Mesendoderm (in vitro differentiated cells): ENCODE data around the gene FKBP2.

Source experiments
- DNase-seq: peaks from one replicate; pipeline ENCODE4 v3.0.0; 2013
- H2AK5ac ChIP-seq: 2 replicates; pipeline ENCODE4 v1.6.1; 2013; ENCODE audit warnings: low read length, inconsistent platforms
- H2BK120ac ChIP-seq: 2 replicates; pipeline ENCODE4 v1.6.1; 2013; ENCODE audit warnings: low read depth, mild to moderate bottlenecking, low read length, moderate library complexity, mixed read lengths
- H2BK15ac ChIP-seq: replicated peaks from 2 replicates; pipeline ENCODE4 v1.6.1; 2013; ENCODE audit warnings: low read depth, mild to moderate bottlenecking, moderate library complexity
- H2BK5ac ChIP-seq: 2 replicates; pipeline ENCODE4 v1.6.1; 2013; ENCODE audit warnings: low read length, inconsistent platforms
- H3K18ac ChIP-seq: 2 replicates; pipeline ENCODE4 v1.6.1; 2013; ENCODE audit warnings: mild to moderate bottlenecking, low read length, mixed read lengths
- H3K23ac ChIP-seq: one replicate; pipeline ENCODE4 v1.6.1; 2013; ENCODE audit warnings: low read length
- H3K27ac ChIP-seq: 2 replicates; pipeline ENCODE4 v1.5.1; 2013; ENCODE audit warnings: low read depth, mild to moderate bottlenecking, inconsistent platforms, low read length, moderate library complexity
- H3K27me3 ChIP-seq: 2 replicates; pipeline ENCODE4 v1.6.1; 2013; ENCODE audit warnings: low read length, control low read depth, mild to moderate bottlenecking, inconsistent platforms; ENCODE audit not compliant: insufficient read depth, poor library complexity
- H3K36me3 ChIP-seq: 2 replicates; pipeline ENCODE4 v1.6.1; 2013; ENCODE audit warnings: low read length, inconsistent platforms; ENCODE audit not compliant: control insufficient read depth, insufficient read depth
- H3K4ac ChIP-seq: one replicate; pipeline ENCODE4 v1.6.1; 2013; ENCODE audit warnings: low read depth, mild to moderate bottlenecking, low read length, moderate library complexity
- H3K4me1 ChIP-seq: 2 replicates; pipeline ENCODE4 v1.6.1; 2013; ENCODE audit warnings: low read depth, low read length, inconsistent platforms; ENCODE audit not compliant: control insufficient read depth
- H3K4me2 ChIP-seq: 2 replicates; pipeline ENCODE4 v1.6.1; 2013; ENCODE audit warnings: low read length
- H3K4me3 ChIP-seq: 2 replicates; pipeline ENCODE4 v1.5.1; 2013; ENCODE audit warnings: mild to moderate bottlenecking, low read length
- H3K56ac ChIP-seq: one replicate; pipeline ENCODE4 v1.6.1; 2013; ENCODE audit warnings: low read length
- H3K79me1 ChIP-seq: 2 replicates; pipeline ENCODE4 v1.6.1; 2013; ENCODE audit warnings: low read length, inconsistent platforms
- H3K79me2 ChIP-seq: 2 replicates; pipeline ENCODE4 v1.6.1; 2013; ENCODE audit warnings: mild to moderate bottlenecking, low read length; ENCODE audit not compliant: control insufficient read depth, insufficient read depth
- H3K9ac ChIP-seq: 2 replicates; pipeline ENCODE4 v1.6.1; 2013; ENCODE audit warnings: low read length, inconsistent platforms
- H4K5ac ChIP-seq: one replicate; pipeline ENCODE4 v1.6.1; 2013; ENCODE audit warnings: low read length
- H4K8ac ChIP-seq: one replicate; pipeline ENCODE4 v1.6.1; 2013; ENCODE audit warnings: low read depth, mild to moderate bottlenecking, control low read depth, low read length, moderate library complexity
- WGBS: extraction: QIAGEN DNeasy Blood & Tissue Kit; methylation state at CpG from one replicate; pipeline ENCODE4 v1.1.7; 2013; ENCODE audit warnings: low lambda C conversion rate, missing lambda C conversion rate; ENCODE audit not compliant: insufficient coverage; ENCODE audit errors: extremely low coverage; 5-methylcytosine and 5-hydroxymethylcytosine counted together

Gene FKBP2

GRCh38 chr11:64230171-64230984, 10.5 kb upstream of the FKBP2 start, which contains the start of gene DNAJC4:
Gene DNAJC4, plus strand, starts transcription at chr11:64230548. Its CDS starts 307 bp downstream, at chr11:64230855.
- H3K27me3 ChIP-seq = no peaks in the 10 kb centered on the region
- H4K8ac ChIP-seq = no peak within 1 kb of the TSS
- no peaks in the 10 kb centered on the region for H3K79me2 ChIP-seq
- peak within 1 kb of the TSS; percentile 44 for H3K27ac ChIP-seq
- no peaks in the 10 kb centered on the region for H3K36me3 ChIP-seq
- peaks cover 4% of the 10 kb centered on the region for H3K79me1 ChIP-seq
- H3K18ac ChIP-seq = peak within 1 kb of the TSS; percentile 70
- peak within 1 kb of the TSS; percentile 91 for H3K9ac ChIP-seq
- peak within 1 kb of the TSS; percentile 67 for H2BK5ac ChIP-seq
- H3K4me3 ChIP-seq = peak within 1 kb of the TSS; percentile 79
- no peak within 1 kb of the TSS for H2BK120ac ChIP-seq
- no peak within 1 kb of the TSS for H3K23ac ChIP-seq
- H3K4me2 ChIP-seq = peak within 1 kb of the TSS; percentile 96
- no CpG with 5 or more reads among the region's 62 CpGs for WGBS
- H3K4me1 ChIP-seq = peaks cover 6% of the 10 kb centered on the region
- H3K4ac ChIP-seq = no peak within 1 kb of the TSS
- H3K56ac ChIP-seq = peak within 1 kb of the TSS; percentile 93
- no peak within 1 kb of the TSS for H2BK15ac ChIP-seq
- DNase-seq = peak; percentile 97
- no peak within 1 kb of the TSS for H2AK5ac ChIP-seq
- no peak within 1 kb of the TSS for H4K5ac ChIP-seq

DNA sequence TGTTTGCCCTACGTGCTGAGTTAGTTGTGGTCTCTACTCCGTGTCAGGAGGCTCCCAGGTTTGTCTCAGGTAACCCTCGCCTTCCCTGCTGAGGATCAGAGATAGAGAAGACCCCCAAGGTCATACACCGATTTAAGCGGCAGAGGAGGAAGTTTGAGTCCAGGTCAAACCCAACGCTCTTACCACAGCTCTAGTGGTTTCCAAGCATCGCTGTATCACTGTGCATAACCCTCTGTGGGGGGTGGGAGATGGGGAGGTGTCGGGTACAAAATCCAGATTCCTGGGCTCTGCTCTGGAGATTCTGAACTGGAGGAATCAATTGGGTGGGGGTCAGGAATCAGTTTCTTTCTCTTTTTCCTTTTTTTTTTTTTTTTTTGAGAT, 9.9 kb upstream of the FKBP2 start:
- Histone ChIP-seq H3K4me1 (peaks cover 6% of the 10 kb centered on the region), H2BK15ac (no peak overlapping the region), H2AK5ac (no peak overlapping the region), H3K18ac (peak overlapping the region; percentile 70), H3K4me3 (peak overlapping the region; percentile 79), H2BK120ac (no peak overlapping the region), H3K27ac (peak overlapping the region; percentile 44), H3K4ac (no peak overlapping the region), H3K9ac (peak overlapping the region; percentile 91), H4K5ac (no peak overlapping the region), H3K56ac (peak overlapping the region; percentile 93), H3K4me2 (peak overlapping the region; percentile 96), H2BK5ac (no peak overlapping the region), H3K79me2 (no peaks in the 10 kb centered on the region), H4K8ac (no peak overlapping the region), H3K36me3 (no peaks in the 10 kb centered on the region), H3K79me1 (peaks cover 4% of the 10 kb centered on the region), H3K23ac (no peak overlapping the region), H3K27me3 (no peaks in the 10 kb centered on the region)
- DNase-seq = no peak
- no CpG with 5 or more reads among the region's 8 CpGs for WGBS

- Histone ChIP-seq H3K4me3 (no peak overlapping the region), H2BK15ac (no peak overlapping the region), H3K36me3 (no peaks in the 10 kb centered on the region), H3K79me2 (no peaks in the 10 kb centered on the region), H3K56ac (no peak overlapping the region), H3K4ac (no peak overlapping the region), H2BK120ac (no peak overlapping the region), H4K8ac (no peak overlapping the region), H3K27ac (no peak overlapping the region), H3K27me3 (no peaks in the 10 kb centered on the region), H2BK5ac (no peak overlapping the region), H4K5ac (no peak overlapping the region), H2AK5ac (no peak overlapping the region), H3K4me2 (no peak overlapping the region), H3K18ac (no peak overlapping the region), H3K79me1 (peaks cover 4% of the 10 kb centered on the region), H3K4me1 (peaks cover 6% of the 10 kb centered on the region), H3K9ac (no peak overlapping the region), H3K23ac (no peak overlapping the region)
- WGBS = no CpG with 5 or more reads among the region's 7 CpGs
- no peak for DNase-seq
Observed at GRCh38 chr11:64231546-64231945, 9.3 kb upstream of the FKBP2 start.

- peaks cover 2% of the 10 kb centered on the region for H3K79me1 ChIP-seq
- no peak overlapping the region for H2BK5ac ChIP-seq
- no peak overlapping the region for H4K8ac ChIP-seq
- H3K4me3 ChIP-seq = no peak overlapping the region
- no peaks in the 10 kb centered on the region for H3K36me3 ChIP-seq
- H4K5ac ChIP-seq = no peak overlapping the region
- no peak overlapping the region for H3K27ac ChIP-seq
- DNase-seq = no peak
- no peak overlapping the region for H2AK5ac ChIP-seq
- no peak overlapping the region for H3K4me2 ChIP-seq
- no peak overlapping the region for H2BK15ac ChIP-seq
- H3K18ac ChIP-seq = no peak overlapping the region
- no peak overlapping the region for H3K23ac ChIP-seq
- H3K27me3 ChIP-seq = no peaks in the 10 kb centered on the region
- no peak overlapping the region for H3K4ac ChIP-seq
- H3K56ac ChIP-seq = peak overlapping the region; percentile 34
- WGBS = no CpG with 5 or more reads among the region's 15 CpGs
- peaks cover 4% of the 10 kb centered on the region for H3K4me1 ChIP-seq
- no peak overlapping the region for H2BK120ac ChIP-seq
- no peaks in the 10 kb centered on the region for H3K79me2 ChIP-seq
- no peak overlapping the region for H3K9ac ChIP-seq
Observed at GRCh38 chr11:64232182-64232966, 8.5 kb upstream of the FKBP2 start.

- Histone ChIP-seq H3K4me1 (peaks cover 4% of the 10 kb centered on the region), H3K36me3 (no peaks in the 10 kb centered on the region), H3K27ac (no peak overlapping the region), H4K5ac (no peak overlapping the region), H3K9ac (no peak overlapping the region), H2BK120ac (no peak overlapping the region), H2AK5ac (no peak overlapping the region), H3K79me1 (no peaks in the 10 kb centered on the region), H3K23ac (no peak overlapping the region), H3K27me3 (no peaks in the 10 kb centered on the region), H4K8ac (no peak overlapping the region), H2BK15ac (no peak overlapping the region), H3K18ac (no peak overlapping the region), H3K56ac (no peak overlapping the region), H3K4me2 (no peak overlapping the region), H3K4me3 (no peak overlapping the region), H3K4ac (no peak overlapping the region), H2BK5ac (no peak overlapping the region), H3K79me2 (no peaks in the 10 kb centered on the region)
- DNase-seq = no peak
- no CpG with 5 or more reads among the region's 8 CpGs for WGBS
Observed at GRCh38 chr11:64232967-64233315, 8.0 kb upstream of the FKBP2 start.
